NCI-H2107 (cell line): ENCODE data around the gene TMEM238.
"Not testable (repeated sequence)": the region's sequence is repeated elsewhere in the genome, so short reads cannot be mapped to it uniquely, and the experiment has no call there.

Source experiments
- DNase-seq: peaks from one replicate; lab custom pipeline; 2025; lab: John Stamatoyannopoulos, UW

The TMEM238 gene

GRCh38 chr19:55384131-55384919 is at the start of gene TMEM238:
TSS of gene TMEM238 (minus strand) at chr19:55384292. CDS start at chr19:55384259, 33 bp downstream.
- DNase-seq, result no peak

GRCh38 chr19:55433292-55433691 is 49.2 kb upstream of the TMEM238 start:
- no peak for DNase-seq

GRCh38 chr19:55432241-55432959 is 48.3 kb upstream of the TMEM238 start:
- DNase-seq, result no peak

GRCh38 chr19:55431183-55431582 is 47.1 kb upstream of the TMEM238 start:
- no peak for DNase-seq

GRCh38 chr19:55426042-55426441 is 42.0 kb upstream of the TMEM238 start:
- DNase-seq, result no peak

GRCh38 chr19:55424518-55424917 is 40.4 kb upstream of the TMEM238 start:
- no peak for DNase-seq

- no peak for DNase-seq
Measured at GRCh38 chr19:55423225-55424005, 39.3 kb upstream of the TMEM238 start.

GRCh38 chr19:55421281-55421680 is 37.2 kb upstream of the TMEM238 start:
- DNase-seq, result not testable (repeated sequence)

- no peak for DNase-seq
Measured at GRCh38 chr19:55419624-55420236, 35.6 kb upstream of the TMEM238 start.

- DNase-seq, result no peak
Measured at GRCh38 chr19:55419103-55419502, 35.0 kb upstream of the TMEM238 start.

- no peak for DNase-seq
Measured at GRCh38 chr19:55418185-55418584, 34.1 kb upstream of the TMEM238 start.

- DNase-seq, result no peak
Measured at GRCh38 chr19:55410168-55410567, 26.1 kb upstream of the TMEM238 start.

- not testable (repeated sequence) for DNase-seq
Measured at GRCh38 chr19:55409179-55409578, 25.1 kb upstream of the TMEM238 start.

GRCh38 chr19:55408533-55408872 is 24.4 kb upstream of the TMEM238 start:
- DNase-seq, result no peak

- peak; percentile 94 for DNase-seq
Measured at GRCh38 chr19:55407800-55408532, 23.9 kb upstream of the TMEM238 start.

GRCh38 chr19:55407550-55407799 is 23.4 kb upstream of the TMEM238 start, which contains the start of gene UBE2S:
TSS of gene UBE2S (minus strand) at chr19:55407788. CDS start at chr19:55407589, 199 bp downstream.
- DNase-seq, result not testable (repeated sequence)

- DNase-seq, result no peak
Measured at GRCh38 chr19:55406826-55407549, 22.9 kb upstream of the TMEM238 start.

GRCh38 chr19:55406091-55406825 is 22.2 kb upstream of the TMEM238 start:
- no peak for DNase-seq

- no peak for DNase-seq
Measured at GRCh38 chr19:55405638-55406037, 21.5 kb upstream of the TMEM238 start.

- DNase-seq, result no peak
Measured at GRCh38 chr19:55402509-55402908, 18.4 kb upstream of the TMEM238 start.
